ENCODE results near the gene SELPLG.

DNA sequence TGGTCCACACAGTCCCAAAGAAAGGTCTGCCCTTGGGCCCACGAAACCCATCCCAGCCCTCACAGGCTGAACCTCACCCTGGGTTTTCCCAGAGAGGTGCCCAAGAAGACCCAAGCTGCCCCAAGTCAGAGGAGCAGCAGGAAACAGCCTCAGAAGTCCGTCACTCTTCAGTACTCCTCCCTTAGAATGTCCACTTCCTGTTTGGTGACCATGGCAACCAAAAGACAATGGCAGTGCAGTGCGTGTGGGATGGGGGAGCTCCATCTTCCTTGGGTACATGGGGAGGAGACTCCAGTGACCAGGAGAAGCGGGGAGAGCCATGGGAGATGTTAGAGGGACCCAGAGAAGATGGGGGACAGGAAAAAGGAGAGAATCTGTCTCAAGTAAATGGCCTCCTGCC is 11.3 kb downstream of the SELPLG start:
- no peak for TF ChIP-seq CTCF (conservative IDR thresholded peaks at IDR 0.05; ENCODE audit: low read depth, low read length)
- no peak for TF ChIP-seq RCOR1 (IDR thresholded peaks at IDR 0.05; ENCODE audit: insufficient replicate concordance, low read length)
- no peak for TF ChIP-seq CHD1 (IDR thresholded peaks at IDR 0.05; ENCODE audit: low read depth, low read length)
- no peak for TF ChIP-seq POLR2A (IDR thresholded peaks at IDR 0.05; ENCODE audit: low read depth, low read length)
- no peak for TF ChIP-seq CEBPB (IDR thresholded peaks at IDR 0.05; ENCODE audit: low read depth, low read length)
- no peak for TF ChIP-seq NFE2L2 (IDR thresholded peaks at IDR 0.05; ENCODE audit: low read depth, low read length)
- TF ChIP-seq SMC3 (IDR thresholded peaks at IDR 0.05; ENCODE audit: low read depth, low read length): no peak
- TF ChIP-seq RAD21 (IDR thresholded peaks at IDR 0.05; ENCODE audit: low read length): no peak
- no peak for TF ChIP-seq MAFK (IDR thresholded peaks at IDR 0.05; ENCODE audit: low read depth, low read length)
- no peak for TF ChIP-seq MXI1 (IDR thresholded peaks at IDR 0.05; ENCODE audit: borderline replicate concordance, low read depth, low read length)
- no peak for TF ChIP-seq RFX5 (IDR thresholded peaks at IDR 0.05; ENCODE audit: low read depth, low read length)
- TF ChIP-seq FOS (IDR thresholded peaks at IDR 0.05; ENCODE audit: low read depth, low read length): no peak
- TF ChIP-seq, protein P1, sequence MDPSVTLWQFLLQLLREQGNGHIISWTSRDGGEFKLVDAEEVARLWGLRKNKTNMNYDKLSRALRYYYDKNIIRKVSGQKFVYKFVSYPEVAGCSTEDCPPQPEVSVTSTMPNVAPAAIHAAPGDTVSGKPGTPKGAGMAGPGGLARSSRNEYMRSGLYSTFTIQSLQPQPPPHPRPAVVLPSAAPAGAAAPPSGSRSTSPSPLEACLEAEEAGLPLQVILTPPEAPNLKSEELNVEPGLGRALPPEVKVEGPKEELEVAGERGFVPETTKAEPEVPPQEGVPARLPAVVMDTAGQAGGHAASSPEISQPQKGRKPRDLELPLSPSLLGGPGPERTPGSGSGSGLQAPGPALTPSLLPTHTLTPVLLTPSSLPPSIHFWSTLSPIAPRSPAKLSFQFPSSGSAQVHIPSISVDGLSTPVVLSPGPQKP (IDR thresholded peaks at IDR 0.05; ENCODE audit: borderline replicate concordance, low read depth, low read length): no peak

All from IMR-90 (cell line).